ENCODE data around the gene SLC1A7.

The SLC1A7 gene

DNA sequence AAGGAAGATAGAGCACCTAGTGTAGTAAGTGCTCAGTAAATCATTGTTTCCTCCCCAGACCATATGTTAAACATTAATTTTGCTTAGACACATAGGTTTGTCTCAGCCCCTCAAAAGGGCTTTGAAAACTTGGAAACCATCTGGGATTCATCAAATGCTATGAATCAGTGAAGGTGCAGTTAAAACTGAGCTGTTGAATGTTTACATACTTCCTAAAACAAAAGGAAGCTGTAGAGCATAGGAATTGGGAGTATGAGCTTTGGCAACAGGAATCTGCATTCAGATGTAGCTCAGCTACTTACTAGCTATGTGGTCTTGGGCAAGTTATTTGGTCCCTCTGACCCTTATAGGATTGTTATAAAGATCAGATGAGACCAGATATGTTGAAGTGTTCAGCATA lies 99.2 kb downstream of the SLC1A7 start:
- Histone ChIP-seq H3K27me3 (ENCODE audit: control insufficient read depth, insufficient read depth, low read length) (no peaks in the 10 kb centered on the region), H3K9me3 (ENCODE audit: control insufficient read depth, insufficient read depth, low read length) (no peaks in the 10 kb centered on the region), H3K27ac (ENCODE audit: low read length) (no peak overlapping the region), H3K36me3 (ENCODE audit: control insufficient read depth, insufficient read depth, low read length) (no peaks in the 10 kb centered on the region), H3K4me3 (ENCODE audit: low read length) (no peak overlapping the region), H3K4me1 (ENCODE audit: control insufficient read depth, insufficient read depth, low read length) (no peaks in the 10 kb centered on the region; the same call in 1 of the 2 replicates)
- DNase-seq (ENCODE audit: low read depth, low spot score): no peak

DNA sequence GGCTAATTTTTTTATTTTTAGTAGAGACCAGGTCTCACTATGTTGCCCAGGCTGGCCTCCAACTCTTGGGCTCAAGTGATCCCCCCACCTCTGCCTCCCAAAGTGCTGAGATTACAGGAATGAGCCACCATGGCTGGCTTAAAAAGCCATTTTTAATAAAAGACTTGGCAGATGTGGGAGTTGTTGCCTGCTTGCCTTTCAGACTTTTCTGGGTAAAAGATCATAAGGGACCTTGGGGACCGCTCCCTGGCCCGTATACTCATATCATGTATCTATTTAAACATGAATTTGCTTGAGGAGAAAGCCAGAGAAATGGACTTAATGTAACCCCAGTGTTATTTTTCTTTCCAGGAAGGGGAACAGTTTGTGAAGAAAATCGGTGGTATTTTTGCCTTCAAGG lies 103.9 kb downstream of the SLC1A7 start:
- no CpG with 5 or more reads among the region's 3 CpGs for WGBS (ENCODE audit: insufficient coverage, insufficient read length)
- H3K27me3 ChIP-seq (ENCODE audit: control insufficient read depth, insufficient read depth, low read length): no peaks in the 10 kb centered on the region
- no peaks in the 10 kb centered on the region for H3K36me3 ChIP-seq (ENCODE audit: control insufficient read depth, insufficient read depth, low read length)
- no peaks in the 10 kb centered on the region; the same call in 1 of the 2 replicates for H3K4me1 ChIP-seq (ENCODE audit: control insufficient read depth, insufficient read depth, low read length)
- DNase-seq (ENCODE audit: low read depth, low spot score): no peak
- no peaks in the 10 kb centered on the region for H3K9me3 ChIP-seq (ENCODE audit: control insufficient read depth, insufficient read depth, low read length)
- no peak overlapping the region for H3K4me3 ChIP-seq (ENCODE audit: low read length)
- no peak overlapping the region for H3K27ac ChIP-seq (ENCODE audit: low read length)

All from iPS DF 6.9 (cell line).